ENCODE results near the gene CTCFL. TPM values are rescaled to one million over a fixed set of nuclear protein-coding genes. Genes with fewer than 3 reads are reported as not detected.

CTCFL gene
- total RNA-seq, 1 donor from 2014 or later = 0.12 TPM

- DNase-seq (ENCODE audit: low read depth) = no peak
- no peak overlapping the region for H3K4me3 ChIP-seq (ENCODE audit: low read depth, low read length)
- TF ChIP-seq, protein P1, sequence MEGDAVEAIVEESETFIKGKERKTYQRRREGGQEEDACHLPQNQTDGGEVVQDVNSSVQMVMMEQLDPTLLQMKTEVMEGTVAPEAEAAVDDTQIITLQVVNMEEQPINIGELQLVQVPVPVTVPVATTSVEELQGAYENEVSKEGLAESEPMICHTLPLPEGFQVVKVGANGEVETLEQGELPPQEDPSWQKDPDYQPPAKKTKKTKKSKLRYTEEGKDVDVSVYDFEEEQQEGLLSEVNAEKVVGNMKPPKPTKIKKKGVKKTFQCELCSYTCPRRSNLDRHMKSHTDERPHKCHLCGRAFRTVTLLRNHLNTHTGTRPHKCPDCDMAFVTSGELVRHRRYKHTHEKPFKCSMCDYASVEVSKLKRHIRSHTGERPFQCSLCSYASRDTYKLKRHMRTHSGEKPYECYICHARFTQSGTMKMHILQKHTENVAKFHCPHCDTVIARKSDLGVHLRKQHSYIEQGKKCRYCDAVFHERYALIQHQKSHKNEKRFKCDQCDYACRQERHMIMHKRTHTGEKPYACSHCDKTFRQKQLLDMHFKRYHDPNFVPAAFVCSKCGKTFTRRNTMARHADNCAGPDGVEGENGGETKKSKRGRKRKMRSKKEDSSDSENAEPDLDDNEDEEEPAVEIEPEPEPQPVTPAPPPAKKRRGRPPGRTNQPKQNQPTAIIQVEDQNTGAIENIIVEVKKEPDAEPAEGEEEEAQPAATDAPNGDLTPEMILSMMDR (conservative IDR thresholded peaks at IDR 0.05; ENCODE audit: low read depth, low read length) = no peak
Measured at GRCh38 chr20:57465486-57465885, 59.5 kb downstream of the CTCFL start.

DNA sequence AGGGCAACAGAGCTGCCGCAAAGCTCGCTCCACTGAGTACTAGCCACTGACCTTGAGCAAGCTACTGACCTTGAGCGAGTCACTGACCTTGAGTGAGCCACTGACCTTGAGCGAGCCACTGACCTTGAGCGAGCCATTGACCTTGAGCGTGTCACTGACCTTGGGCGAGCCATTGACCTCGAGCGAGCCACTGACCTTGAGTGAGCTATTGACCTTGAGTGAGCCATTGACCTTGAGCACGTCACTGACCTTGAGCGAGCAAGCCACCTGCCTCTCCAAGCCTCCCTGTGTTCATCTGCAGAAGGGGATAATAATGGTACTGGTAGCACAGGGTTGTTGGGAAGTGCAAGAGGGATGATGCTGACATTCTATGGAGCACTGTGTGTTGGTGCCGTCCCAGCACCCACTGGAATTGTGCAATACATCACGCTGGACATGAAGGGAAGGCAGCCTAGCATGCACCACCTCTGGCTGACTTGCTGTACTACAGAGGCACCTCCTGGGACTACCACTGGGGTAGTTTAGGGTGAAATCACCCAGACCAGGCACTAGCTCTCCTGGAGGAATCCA is 60.2 kb downstream of the CTCFL start:
- TF ChIP-seq, protein P1 (conservative IDR thresholded peaks at IDR 0.05; ENCODE audit: low read depth, low read length) = peak; percentile 57
- peak; percentile 26 for DNase-seq (ENCODE audit: low read depth)
- H3K4me3 ChIP-seq (ENCODE audit: low read depth, low read length) = no peak overlapping the region

DNA sequence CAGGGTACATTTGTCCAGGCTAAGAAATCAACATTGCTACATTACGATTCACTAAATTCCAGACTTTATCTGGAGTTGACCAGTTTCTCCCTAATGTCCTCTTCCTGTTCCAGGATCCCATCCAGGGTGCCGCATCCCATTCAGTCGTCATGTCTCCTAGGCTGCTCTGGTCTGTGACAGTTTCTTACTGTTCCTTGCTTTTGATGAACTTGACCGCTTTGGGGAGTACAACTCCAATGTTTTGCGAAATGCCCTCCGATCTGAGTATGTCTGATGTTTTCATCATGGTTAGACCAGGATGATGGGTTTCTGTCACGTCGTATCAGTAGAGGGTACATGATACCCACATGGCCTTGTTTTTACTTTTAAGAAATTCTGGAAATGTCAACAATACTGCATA is 62.2 kb downstream of the CTCFL start:
- TF ChIP-seq, protein P1 (conservative IDR thresholded peaks at IDR 0.05; ENCODE audit: low read depth, low read length) = no peak
- no peak overlapping the region for H3K4me3 ChIP-seq (ENCODE audit: low read depth, low read length)

DNA sequence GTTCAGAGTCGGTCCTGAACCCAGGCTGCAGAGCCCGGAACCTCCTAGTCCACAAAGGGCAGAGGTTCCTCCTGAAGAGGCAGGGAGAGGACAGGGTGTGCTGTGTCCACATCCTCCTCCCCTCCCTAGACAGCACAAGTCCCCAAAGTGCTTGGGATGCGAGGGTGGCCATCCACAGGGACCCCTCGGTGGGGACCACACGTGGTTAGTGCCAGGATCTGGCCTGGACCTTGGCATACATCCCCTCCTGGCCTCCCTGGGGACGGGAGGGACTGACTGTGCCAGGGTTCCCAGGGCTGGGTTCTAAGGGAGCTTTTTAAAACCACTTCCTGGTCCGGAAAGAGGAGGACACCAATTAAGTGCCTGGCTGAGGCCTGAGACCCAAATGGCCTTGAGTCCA is 63.2 kb downstream of the CTCFL start:
- DNase-seq (ENCODE audit: low read depth) = no peak
- TF ChIP-seq, protein P1 (conservative IDR thresholded peaks at IDR 0.05; ENCODE audit: low read depth, low read length) = no peak
- H3K4me3 ChIP-seq (ENCODE audit: low read depth, low read length) = no peak overlapping the region

More for the DNA sequence above, 62.2 kb downstream of the CTCFL start:
- DNase-seq (ENCODE audit: low read depth) = no peak

GRCh38 chr20:57460781-57461465 is 64.0 kb downstream of the CTCFL start:
- TF ChIP-seq, protein P1 (conservative IDR thresholded peaks at IDR 0.05; ENCODE audit: low read depth, low read length) = no peak
- DNase-seq (ENCODE audit: low read depth) = no peak
- H3K4me3 ChIP-seq (ENCODE audit: low read depth, low read length) = no peak overlapping the region

GRCh38 chr20:57459897-57460296 is 65.0 kb downstream of the CTCFL start:
- H3K4me3 ChIP-seq (ENCODE audit: low read depth, low read length) = no peak overlapping the region
- no peak for DNase-seq (ENCODE audit: low read depth)
- TF ChIP-seq, protein P1 (conservative IDR thresholded peaks at IDR 0.05; ENCODE audit: low read depth, low read length) = no peak

DNA sequence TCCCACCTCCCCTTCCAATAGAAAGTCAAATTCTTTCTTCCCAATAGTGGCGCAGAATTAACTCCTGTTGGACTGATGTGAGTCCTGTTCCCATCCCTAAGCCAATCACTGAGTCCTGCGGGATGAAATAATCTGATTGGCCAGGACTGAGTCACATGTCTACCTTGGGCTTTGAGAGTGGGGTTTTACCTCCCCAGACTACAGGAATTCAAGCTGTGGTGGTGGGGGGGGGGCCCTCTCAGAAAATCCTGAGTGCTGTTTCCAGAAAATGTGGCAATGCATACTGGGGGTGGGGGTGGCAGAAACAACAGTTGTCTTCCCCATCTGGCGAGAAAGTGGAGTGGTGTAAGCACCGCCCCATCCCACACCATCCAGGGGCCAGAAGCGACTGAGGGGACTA is 65.7 kb downstream of the CTCFL start:
- no peak for DNase-seq (ENCODE audit: low read depth)
- TF ChIP-seq, protein P1 (conservative IDR thresholded peaks at IDR 0.05; ENCODE audit: low read depth, low read length) = no peak
- H3K4me3 ChIP-seq (ENCODE audit: low read depth, low read length) = no peak overlapping the region
